ENCODE data around the gene CDK16. TPM values are rescaled to one million over a fixed set of nuclear protein-coding genes. Genes with fewer than 3 reads are reported as not detected.

Gene CDK16
- total RNA-seq, 1 experiment from 2014 or later: 129 TPM

GRCh38 chrX:47172971-47173792 lies 45.3 kb upstream of the CDK16 start:
- H3K4me1 ChIP-seq: no peaks in the 10 kb centered on the region
- H3K27me3 ChIP-seq (replicated peaks; ENCODE audit: control insufficient read depth, insufficient read depth, low read length): no peaks in the 10 kb centered on the region
- H3K4me3 Mint-ChIP-seq (ENCODE audit: unreplicated experiment): no peak overlapping the region
- BruUV-seq (replicated peaks): no TSS peak
- no peaks in the 10 kb centered on the region for H3K9me3 Mint-ChIP-seq (ENCODE audit: unreplicated experiment)
- no peaks in the 10 kb centered on the region for H3K36me3 ChIP-seq (ENCODE audit: control insufficient read depth, insufficient read depth, low read length)
- intact Hi-C loops (cut with micrococcal nuclease; ENCODE audit: unreplicated experiment): no loop called here
- H3K27me3 Mint-ChIP-seq (ENCODE audit: insufficient read depth, unreplicated experiment): no peaks in the 10 kb centered on the region
- no peaks in the 10 kb centered on the region for H3K4me1 Mint-ChIP-seq (ENCODE audit: low read depth, unreplicated experiment)
- no peak overlapping the region for H3K27ac Mint-ChIP-seq (ENCODE audit: unreplicated experiment)
- POLR2A ChIA-PET: no interaction called here
- DNase-seq: no peak
- CTCF ChIA-PET: no interaction called here
- no peak overlapping the region for H3K4me3 ChIP-seq (ENCODE audit: low read depth, low read length)
- TF ChIP-seq CTCF (IDR thresholded peaks at IDR 0.05; ENCODE audit: insufficient read depth in 1 of 2, low read depth in 1 of 2, low read length in 1 of 2, severe bottlenecking in 1 of 2, unreplicated experiment in 1 of 2): no peak
- H3K9me3 ChIP-seq: no peaks in the 10 kb centered on the region
- H3K36me3 Mint-ChIP-seq (ENCODE audit: insufficient read depth, unreplicated experiment): peaks cover 47% of the 10 kb centered on the region

GRCh38 chrX:47174376-47174775 lies 44.1 kb upstream of the CDK16 start:
- H3K9me3 Mint-ChIP-seq (ENCODE audit: unreplicated experiment): no peaks in the 10 kb centered on the region
- intact Hi-C loops (cut with micrococcal nuclease; ENCODE audit: unreplicated experiment): no loop called here
- ChIA-PET CTCF (no interaction called here), POLR2A (no interaction called here)
- Histone ChIP-seq H3K27me3 (replicated peaks; ENCODE audit: control insufficient read depth, insufficient read depth, low read length) (no peaks in the 10 kb centered on the region), H3K4me3 (ENCODE audit: low read depth, low read length) (no peak overlapping the region), H3K4me1 (no peaks in the 10 kb centered on the region), H3K9me3 (no peaks in the 10 kb centered on the region), H3K36me3 (ENCODE audit: control insufficient read depth, insufficient read depth, low read length) (no peaks in the 10 kb centered on the region)
- H3K4me1 Mint-ChIP-seq (ENCODE audit: low read depth, unreplicated experiment): no peaks in the 10 kb centered on the region
- no peaks in the 10 kb centered on the region for H3K27me3 Mint-ChIP-seq (ENCODE audit: insufficient read depth, unreplicated experiment)
- DNase-seq: no peak
- H3K27ac Mint-ChIP-seq (ENCODE audit: unreplicated experiment): no peak overlapping the region
- no peak overlapping the region for H3K4me3 Mint-ChIP-seq (ENCODE audit: unreplicated experiment)
- H3K36me3 Mint-ChIP-seq (ENCODE audit: insufficient read depth, unreplicated experiment): peaks cover 42% of the 10 kb centered on the region
- TF ChIP-seq CTCF (IDR thresholded peaks at IDR 0.05; ENCODE audit: insufficient read depth in 1 of 2, low read depth in 1 of 2, low read length in 1 of 2, severe bottlenecking in 1 of 2, unreplicated experiment in 1 of 2): no peak
- BruUV-seq (replicated peaks): no TSS peak

GRCh38 chrX:47174846-47175587 lies 43.5 kb upstream of the CDK16 start:
- Mint-ChIP-seq H3K36me3 (ENCODE audit: insufficient read depth, unreplicated experiment) (peaks cover 37% of the 10 kb centered on the region), H3K4me1 (ENCODE audit: low read depth, unreplicated experiment) (no peaks in the 10 kb centered on the region), H3K27ac (ENCODE audit: unreplicated experiment) (no peak overlapping the region), H3K4me3 (ENCODE audit: unreplicated experiment) (no peak overlapping the region), H3K27me3 (ENCODE audit: insufficient read depth, unreplicated experiment) (no peaks in the 10 kb centered on the region), H3K9me3 (ENCODE audit: unreplicated experiment) (no peaks in the 10 kb centered on the region)
- BruUV-seq (replicated peaks): no TSS peak
- Histone ChIP-seq H3K4me3 (ENCODE audit: low read depth, low read length) (no peak overlapping the region), H3K4me1 (no peaks in the 10 kb centered on the region), H3K27me3 (replicated peaks; ENCODE audit: control insufficient read depth, insufficient read depth, low read length) (no peaks in the 10 kb centered on the region), H3K9me3 (no peaks in the 10 kb centered on the region), H3K36me3 (ENCODE audit: control insufficient read depth, insufficient read depth, low read length) (no peaks in the 10 kb centered on the region)
- no peak for DNase-seq
- intact Hi-C loops (cut with micrococcal nuclease; ENCODE audit: unreplicated experiment): no loop called here
- ChIA-PET POLR2A (no interaction called here), CTCF (no interaction called here)
- TF ChIP-seq CTCF (IDR thresholded peaks at IDR 0.05; ENCODE audit: insufficient read depth in 1 of 2, low read depth in 1 of 2, low read length in 1 of 2, severe bottlenecking in 1 of 2, unreplicated experiment in 1 of 2): no peak
